Endodermal cell (in vitro differentiated cells): ENCODE results near the gene SORCS2. TPM values are rescaled to one million over a fixed set of nuclear protein-coding genes. Genes with fewer than 3 reads are reported as not detected.

Experiments
- DNase-seq: peaks from one replicate; pipeline ENCODE4 v3.0.0-alpha.2; 2017
- H3K27ac ChIP-seq: 2 replicates; pipeline ENCODE4 v1.5.1; 2013; ENCODE audit warnings: mild to moderate bottlenecking, low read depth, low read length, moderate library complexity
- H3K27me3 ChIP-seq: 2 replicates; pipeline ENCODE4 v1.6.1; 2013; ENCODE audit warnings: mild to moderate bottlenecking, low read length, moderate library complexity; ENCODE audit not compliant: insufficient read depth, control insufficient read depth, poor library complexity, severe bottlenecking
- H3K36me3 ChIP-seq: 2 replicates; pipeline ENCODE4 v1.7.0; 2013; ENCODE audit warnings: mild to moderate bottlenecking, low read length, moderate library complexity; ENCODE audit not compliant: control insufficient read depth, insufficient read depth
- H3K4me1 ChIP-seq: one replicate; pipeline ENCODE4 v1.7.0; 2013; ENCODE audit warnings: low read length; ENCODE audit not compliant: control insufficient read depth, insufficient read depth
- H3K4me3 ChIP-seq: 2 replicates; pipeline ENCODE4 v1.5.1; 2013; ENCODE audit warnings: mild to moderate bottlenecking, low read length, moderate library complexity
- H3K9ac ChIP-seq: 2 replicates; pipeline ENCODE4 v1.6.1; 2013; ENCODE audit warnings: mild to moderate bottlenecking, low read length, moderate library complexity; ENCODE audit not compliant: poor library complexity, severe bottlenecking; ENCODE audit errors: extremely low read depth
- H3K9me3 ChIP-seq: 2 replicates; pipeline ENCODE4 v1.6.1; 2013; ENCODE audit warnings: mild to moderate bottlenecking, low read length, moderate library complexity; ENCODE audit not compliant: control insufficient read depth
- H3K27ac Mint-ChIP-seq: 2 replicates; pipeline ENCODE4 v1.8.0; 2020; ENCODE audit warnings: mixed read lengths
- H3K27me3 Mint-ChIP-seq: 2 replicates; pipeline ENCODE4 v1.8.0; 2021; ENCODE audit warnings: mild to moderate bottlenecking, mixed read lengths; ENCODE audit not compliant: insufficient read depth
- H3K36me3 Mint-ChIP-seq: 2 replicates; pipeline ENCODE4 v1.8.0; 2020; ENCODE audit warnings: low read depth, mixed read lengths
- H3K4me1 Mint-ChIP-seq: 2 replicates; pipeline ENCODE4 v1.8.0; 2020; ENCODE audit warnings: mixed read lengths
- H3K4me3 Mint-ChIP-seq: 2 replicates; pipeline ENCODE4 v1.8.0; 2020; ENCODE audit warnings: mild to moderate bottlenecking, moderate library complexity, mixed read lengths
- H3K9me3 Mint-ChIP-seq: 2 replicates; pipeline ENCODE4 v1.8.0; 2020; ENCODE audit warnings: mild to moderate bottlenecking, mixed read lengths
- WGBS, 2 experiments: methylation state at CpG; one replicate each; pipeline versions ENCODE4 v1.1.5 to v1.1.7; 2013; ENCODE audit warnings: missing lambda C conversion rate in 2 of 2, mixed read lengths in 1 of 2; ENCODE audit not compliant: insufficient coverage in 1 of 2, insufficient read length in 1 of 2; 5-methylcytosine and 5-hydroxymethylcytosine counted together
- total RNA-seq, 2 donors: library from RNA; stranded (reverse); fragmentation: NEBNext Ultra II Directional in 1 of 2; extraction: Animal tissue kit (Norgen Biotek cat#: 25700) in 1 of 2; gene quantifications; 2 replicates in 1 of 2; 3 replicates in 1 of 2; pipeline ENCODE4 v1.2.1, GENCODE V29; 2021
- TF ChIP-seq, protein P1 (sequence below): fragments of 200-600 bp; sonication (generic); conservative IDR thresholded peaks from 2 replicates; pipeline ENCODE4 v1.5.0; 2021; ENCODE audit warnings: antibody characterized with exemption, mild to moderate bottlenecking

SORCS2 gene
- total RNA-seq, 2 donors from 2014 or later = 1.4 to 1.9 TPM

DNA sequence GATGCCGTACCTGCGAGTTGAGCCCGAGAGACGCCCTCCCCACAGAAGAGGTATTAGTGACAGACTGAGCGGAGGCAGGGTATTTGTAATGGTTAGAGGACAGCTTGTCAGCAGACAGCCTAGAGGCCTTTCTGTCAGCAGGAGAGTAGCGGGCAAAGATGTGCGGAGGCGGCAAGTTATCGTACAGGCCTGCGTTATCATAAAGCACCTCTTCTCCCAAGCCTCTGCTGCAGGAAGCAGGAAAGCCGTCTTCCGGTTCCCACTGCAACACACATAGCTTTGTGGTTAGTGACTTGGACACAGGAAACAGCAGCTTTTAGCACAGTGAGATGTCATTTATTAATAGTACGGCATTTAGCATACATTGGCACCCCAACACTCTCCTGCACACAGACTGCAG lies 589.0 kb downstream of the SORCS2 start:
- Histone ChIP-seq H3K4me3 (no peak overlapping the region), H3K9me3 (no peaks in the 10 kb centered on the region), H3K4me1 (no peaks in the 10 kb centered on the region), H3K27ac (no peak overlapping the region), H3K27me3 (no peaks in the 10 kb centered on the region), H3K36me3 (peaks cover 65% of the 10 kb centered on the region), H3K9ac (no peak overlapping the region)
- H3K9me3 Mint-ChIP-seq = no peaks in the 10 kb centered on the region
- H3K4me3 Mint-ChIP-seq = no peak overlapping the region
- peaks cover 7% of the 10 kb centered on the region for H3K4me1 Mint-ChIP-seq
- no peaks in the 10 kb centered on the region for H3K27me3 Mint-ChIP-seq
- no peak for DNase-seq
- peaks cover 67% of the 10 kb centered on the region for H3K36me3 Mint-ChIP-seq
- H3K27ac Mint-ChIP-seq = no peak overlapping the region
- TF ChIP-seq, protein P1, sequence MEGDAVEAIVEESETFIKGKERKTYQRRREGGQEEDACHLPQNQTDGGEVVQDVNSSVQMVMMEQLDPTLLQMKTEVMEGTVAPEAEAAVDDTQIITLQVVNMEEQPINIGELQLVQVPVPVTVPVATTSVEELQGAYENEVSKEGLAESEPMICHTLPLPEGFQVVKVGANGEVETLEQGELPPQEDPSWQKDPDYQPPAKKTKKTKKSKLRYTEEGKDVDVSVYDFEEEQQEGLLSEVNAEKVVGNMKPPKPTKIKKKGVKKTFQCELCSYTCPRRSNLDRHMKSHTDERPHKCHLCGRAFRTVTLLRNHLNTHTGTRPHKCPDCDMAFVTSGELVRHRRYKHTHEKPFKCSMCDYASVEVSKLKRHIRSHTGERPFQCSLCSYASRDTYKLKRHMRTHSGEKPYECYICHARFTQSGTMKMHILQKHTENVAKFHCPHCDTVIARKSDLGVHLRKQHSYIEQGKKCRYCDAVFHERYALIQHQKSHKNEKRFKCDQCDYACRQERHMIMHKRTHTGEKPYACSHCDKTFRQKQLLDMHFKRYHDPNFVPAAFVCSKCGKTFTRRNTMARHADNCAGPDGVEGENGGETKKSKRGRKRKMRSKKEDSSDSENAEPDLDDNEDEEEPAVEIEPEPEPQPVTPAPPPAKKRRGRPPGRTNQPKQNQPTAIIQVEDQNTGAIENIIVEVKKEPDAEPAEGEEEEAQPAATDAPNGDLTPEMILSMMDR = no peak
- 85 to 87% methylated on average over 12 to 13 of the region's 13 CpGs for whole genome bisulfite sequencing, 2 experiments

DNA sequence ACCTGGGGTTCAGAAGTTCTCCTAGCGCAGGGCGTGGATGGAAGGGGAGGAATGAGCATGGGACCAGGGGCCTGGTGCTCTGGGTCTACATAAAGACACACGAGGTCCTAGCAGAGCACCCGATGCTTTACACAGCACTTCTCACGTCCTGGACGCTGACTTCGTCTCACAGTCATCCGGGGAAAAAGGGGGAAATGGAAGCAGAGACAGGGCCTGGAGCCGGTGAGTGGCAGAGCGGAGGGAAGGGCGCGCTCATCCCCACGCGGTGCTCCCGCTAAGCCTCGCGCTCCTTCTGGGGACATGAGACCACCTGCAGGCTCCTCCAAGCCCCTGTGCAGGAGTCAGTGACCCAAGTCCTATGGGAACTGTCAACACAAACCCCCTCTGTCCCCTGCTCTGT lies 589.7 kb downstream of the SORCS2 start:
- Mint-ChIP-seq H3K4me3 (no peak overlapping the region), H3K4me1 (peaks cover under 1% of the 10 kb centered on the region), H3K27me3 (no peaks in the 10 kb centered on the region), H3K9me3 (no peaks in the 10 kb centered on the region), H3K27ac (no peak overlapping the region), H3K36me3 (peaks cover 62% of the 10 kb centered on the region)
- H3K9ac ChIP-seq = no peak overlapping the region
- TF ChIP-seq, protein P1 = no peak
- no peak overlapping the region for H3K4me3 ChIP-seq
- H3K9me3 ChIP-seq = no peaks in the 10 kb centered on the region
- 92% methylated on average over 15 to 17 of the region's 17 CpGs for WGBS, 2 experiments
- H3K27ac ChIP-seq = no peak overlapping the region
- DNase-seq = no peak
- H3K27me3 ChIP-seq = no peaks in the 10 kb centered on the region
- H3K4me1 ChIP-seq = no peaks in the 10 kb centered on the region
- H3K36me3 ChIP-seq = peaks cover 58% of the 10 kb centered on the region

- H3K9me3 Mint-ChIP-seq = no peaks in the 10 kb centered on the region
- H3K27me3 ChIP-seq = no peaks in the 10 kb centered on the region
- peaks cover 57% of the 10 kb centered on the region for H3K36me3 ChIP-seq
- H3K4me3 Mint-ChIP-seq = no peak overlapping the region
- no peak overlapping the region for H3K27ac ChIP-seq
- peaks cover 57% of the 10 kb centered on the region for H3K36me3 Mint-ChIP-seq
- H3K9ac ChIP-seq = no peak overlapping the region
- TF ChIP-seq, protein P1 = no peak
- H3K27ac Mint-ChIP-seq = no peak overlapping the region
- H3K4me3 ChIP-seq = no peak overlapping the region
- 94 to 99% methylated on average over 7 to 8 of the region's 8 CpGs for WGBS, 2 experiments
- no peaks in the 10 kb centered on the region for H3K9me3 ChIP-seq
- H3K27me3 Mint-ChIP-seq = no peaks in the 10 kb centered on the region
- DNase-seq = no peak
- no peaks in the 10 kb centered on the region for H3K4me1 Mint-ChIP-seq
- H3K4me1 ChIP-seq = no peaks in the 10 kb centered on the region
Measured at GRCh38 chr4:7782783-7783182, 590.4 kb downstream of the SORCS2 start.
